GM12875 (cell line): Measurements from ENCODE around the gene LEMD1.
"Not testable (repeated sequence)": the region's sequence is repeated elsewhere in the genome, so short reads cannot be mapped to it uniquely, and the experiment has no call there.

Source experiments
- H3K4me3 ChIP-seq: one replicate; pipeline ENCODE4 v1.5.1; 2011; ENCODE audit warnings: low read depth, low read length, control low read depth
- CTCF ChIP-seq: IDR thresholded peaks from 2 replicates; pipeline ENCODE4 v1.5.1; 2011; ENCODE audit warnings: low read depth, mild to moderate bottlenecking, control low read depth, inconsistent platforms, low read length, moderate library complexity, borderline replicate concordance; ENCODE audit not compliant: insufficient read depth

The LEMD1 gene

GRCh38 chr1:205392650-205393049 is 29.2 kb downstream of the LEMD1 start:
- no peak overlapping the region for H3K4me3 ChIP-seq
- TF ChIP-seq CTCF = no peak

- TF ChIP-seq CTCF = no peak
- H3K4me3 ChIP-seq = no peak overlapping the region
These were observed 30.5 kb downstream of the LEMD1 start for GRCh38 chr1:205391386-205391785.

- H3K4me3 ChIP-seq = no peak overlapping the region
- no peak for TF ChIP-seq CTCF
These were observed 34.0 kb downstream of the LEMD1 start for GRCh38 chr1:205387845-205388244.

- not testable (repeated sequence) for H3K4me3 ChIP-seq
These were observed 38.9 kb downstream of the LEMD1 start for GRCh38 chr1:205382990-205383389.

GRCh38 chr1:205382561-205382960 is 39.3 kb downstream of the LEMD1 start:
- TF ChIP-seq CTCF = no peak
- no peak overlapping the region for H3K4me3 ChIP-seq

- no peak overlapping the region for H3K4me3 ChIP-seq
- no peak for TF ChIP-seq CTCF
These were observed 40.6 kb downstream of the LEMD1 start for GRCh38 chr1:205381305-205381704.

- TF ChIP-seq CTCF = no peak
- H3K4me3 ChIP-seq = no peak overlapping the region
These were observed 41.0 kb downstream of the LEMD1 start for GRCh38 chr1:205380882-205381281.

- TF ChIP-seq CTCF = no peak
These were observed 42.8 kb downstream of the LEMD1 start for GRCh38 chr1:205379056-205379455.

More at GRCh38 chr1:205379056-205379455, 42.8 kb downstream of the LEMD1 start:
- H3K4me3 ChIP-seq = no peak overlapping the region
